ENCODE data around the gene RUSC2. TPM values are rescaled to one million over a fixed set of nuclear protein-coding genes. Genes with fewer than 3 reads are reported as not detected.
"Not testable (repeated sequence)": the region's sequence is repeated elsewhere in the genome, so short reads cannot be mapped to it uniquely, and the experiment has no call there.

RUSC2 gene
- total RNA-seq, 1 donor from 2014 or later = 31.5 TPM

- H3K27me3 ChIP-seq; H3K4me1 ChIP-seq; H3K27ac ChIP-seq; H3K36me3 ChIP-seq; intact Hi-C loops (cut with DNase I); H3K4me3 ChIP-seq; H3K9me3 ChIP-seq; DNase-seq: not testable (repeated sequence)
- ATAC-seq = peak; percentile 97
- peak; percentile 84 for TF ChIP-seq CTCF (IDR thresholded peaks at IDR 0.05)
These were observed 12.6 kb upstream of the RUSC2 start for GRCh38 chr9:35477211-35477855.

GRCh38 chr9:35478871-35479270 is 11.0 kb upstream of the RUSC2 start:
- Histone ChIP-seq H3K27me3 (no peaks in the 10 kb centered on the region), H3K4me1 (no peaks in the 10 kb centered on the region), H3K4me3 (no peak overlapping the region), H3K27ac (no peak overlapping the region), H3K9me3 (no peaks in the 10 kb centered on the region), H3K36me3 (no peaks in the 10 kb centered on the region)
- no peak for DNase-seq
- intact Hi-C loops (cut with DNase I) = no loop called here
- ATAC-seq = no peak
- no peak for TF ChIP-seq CTCF (IDR thresholded peaks at IDR 0.05)

GRCh38 chr9:35481347-35481975 is 8.4 kb upstream of the RUSC2 start:
- intact Hi-C loops (cut with DNase I) = no loop called here
- H3K4me3 ChIP-seq = no peak overlapping the region
- no peaks in the 10 kb centered on the region for H3K27me3 ChIP-seq
- H3K4me1 ChIP-seq = no peaks in the 10 kb centered on the region
- no peaks in the 10 kb centered on the region for H3K36me3 ChIP-seq
- no peak overlapping the region for H3K27ac ChIP-seq
- TF ChIP-seq CTCF (IDR thresholded peaks at IDR 0.05) = peak; percentile 66
- DNase-seq (no peak), ATAC-seq (peak; percentile 84)
- no peaks in the 10 kb centered on the region for H3K9me3 ChIP-seq

GRCh38 chr9:35482071-35482470 is 7.8 kb upstream of the RUSC2 start:
- TF ChIP-seq CTCF (IDR thresholded peaks at IDR 0.05) = no peak

GRCh38 chr9:35484406-35484805 is 5.5 kb upstream of the RUSC2 start:
- no peaks in the 10 kb centered on the region for H3K36me3 ChIP-seq
- no peak overlapping the region for H3K27ac ChIP-seq
- intact Hi-C loops (cut with DNase I) = no loop called here
- H3K4me3 ChIP-seq = no peak overlapping the region
- ATAC-seq (no peak), DNase-seq (no peak)
- H3K27me3 ChIP-seq = no peaks in the 10 kb centered on the region
- no peaks in the 10 kb centered on the region for H3K9me3 ChIP-seq
- peaks cover 5% of the 10 kb centered on the region for H3K4me1 ChIP-seq
- TF ChIP-seq CTCF (IDR thresholded peaks at IDR 0.05) = no peak

More at GRCh38 chr9:35482071-35482470, 7.8 kb upstream of the RUSC2 start:
- Histone ChIP-seq H3K9me3 (no peaks in the 10 kb centered on the region), H3K27me3 (no peaks in the 10 kb centered on the region), H3K36me3 (no peaks in the 10 kb centered on the region), H3K4me3 (no peak overlapping the region), H3K27ac (no peak overlapping the region), H3K4me1 (no peaks in the 10 kb centered on the region)
- DNase-seq (no peak), ATAC-seq (no peak)
- intact Hi-C loops (cut with DNase I) = no loop called here
